ENCODE measurements around the gene NABP1.

The NABP1 gene

GRCh38 chr2:191710411-191710900 lies 32.5 kb downstream of the NABP1 start:
- TF ChIP-seq CTCF (conservative IDR thresholded peaks at IDR 0.05; ENCODE audit: low read depth, low read length): no peak
- H4K20me1 ChIP-seq (ENCODE audit: insufficient read depth): no peaks in the 10 kb centered on the region
- H3K27ac ChIP-seq: no peak overlapping the region
- no peaks in the 10 kb centered on the region for H3K27me3 ChIP-seq (ENCODE audit: insufficient read depth, low read depth)
- no peak overlapping the region for H3K4me3 ChIP-seq (IDR thresholded peaks at IDR 0.05; ENCODE audit: insufficient read depth, low read depth, low read length)
- no peaks in the 10 kb centered on the region for H3K79me2 ChIP-seq (ENCODE audit: insufficient read depth, low read depth)
- no peaks in the 10 kb centered on the region for H3K36me3 ChIP-seq (ENCODE audit: insufficient read depth)
- H3K4me1 ChIP-seq (ENCODE audit: low read depth, poor library complexity, severe bottlenecking): no peaks in the 10 kb centered on the region
- H3K9ac ChIP-seq: no peak overlapping the region
- no peak overlapping the region for H3K4me2 ChIP-seq
- no peak overlapping the region for H2AFZ ChIP-seq (ENCODE audit: low read depth)

- no peak overlapping the region for H3K27ac ChIP-seq
- H3K9ac ChIP-seq: no peak overlapping the region
- H3K79me2 ChIP-seq (ENCODE audit: insufficient read depth, low read depth): no peaks in the 10 kb centered on the region
- no peak for TF ChIP-seq CTCF (conservative IDR thresholded peaks at IDR 0.05; ENCODE audit: low read depth, low read length)
- H3K4me3 ChIP-seq (IDR thresholded peaks at IDR 0.05; ENCODE audit: insufficient read depth, low read depth, low read length): no peak overlapping the region
- H3K36me3 ChIP-seq (ENCODE audit: insufficient read depth): no peaks in the 10 kb centered on the region
- no peak overlapping the region for H3K4me2 ChIP-seq
- H4K20me1 ChIP-seq (ENCODE audit: insufficient read depth): no peaks in the 10 kb centered on the region
- no peaks in the 10 kb centered on the region for H3K27me3 ChIP-seq (ENCODE audit: insufficient read depth, low read depth)
- H2AFZ ChIP-seq (ENCODE audit: low read depth): no peak overlapping the region
- H3K4me1 ChIP-seq (ENCODE audit: low read depth, poor library complexity, severe bottlenecking): no peaks in the 10 kb centered on the region
Observed at GRCh38 chr2:191711621-191712020, 33.7 kb downstream of the NABP1 start.

GRCh38 chr2:191713837-191714236 lies 35.9 kb downstream of the NABP1 start:
- no peak overlapping the region for H3K9ac ChIP-seq
- H2AFZ ChIP-seq (ENCODE audit: low read depth): no peak overlapping the region
- no peak overlapping the region for H3K27ac ChIP-seq
- no peak overlapping the region for H3K4me2 ChIP-seq
- no peaks in the 10 kb centered on the region for H3K4me1 ChIP-seq (ENCODE audit: low read depth, poor library complexity, severe bottlenecking)
- no peak overlapping the region for H3K4me3 ChIP-seq (IDR thresholded peaks at IDR 0.05; ENCODE audit: insufficient read depth, low read depth, low read length)
- TF ChIP-seq CTCF (conservative IDR thresholded peaks at IDR 0.05; ENCODE audit: low read depth, low read length): no peak
- no peaks in the 10 kb centered on the region for H3K27me3 ChIP-seq (ENCODE audit: insufficient read depth, low read depth)
- no peaks in the 10 kb centered on the region for H3K79me2 ChIP-seq (ENCODE audit: insufficient read depth, low read depth)
- no peaks in the 10 kb centered on the region for H3K36me3 ChIP-seq (ENCODE audit: insufficient read depth)
- no peaks in the 10 kb centered on the region for H4K20me1 ChIP-seq (ENCODE audit: insufficient read depth)

GRCh38 chr2:191714925-191715324 lies 37.0 kb downstream of the NABP1 start:
- no peak overlapping the region for H3K4me3 ChIP-seq (IDR thresholded peaks at IDR 0.05; ENCODE audit: insufficient read depth, low read depth, low read length)
- no peaks in the 10 kb centered on the region for H3K4me1 ChIP-seq (ENCODE audit: low read depth, poor library complexity, severe bottlenecking)
- no peak overlapping the region for H3K4me2 ChIP-seq
- no peaks in the 10 kb centered on the region for H3K36me3 ChIP-seq (ENCODE audit: insufficient read depth)
- no peak for TF ChIP-seq CTCF (conservative IDR thresholded peaks at IDR 0.05; ENCODE audit: low read depth, low read length)
- H3K79me2 ChIP-seq (ENCODE audit: insufficient read depth, low read depth): no peaks in the 10 kb centered on the region
- no peaks in the 10 kb centered on the region for H4K20me1 ChIP-seq (ENCODE audit: insufficient read depth)
- H3K27ac ChIP-seq: no peak overlapping the region
- H3K27me3 ChIP-seq (ENCODE audit: insufficient read depth, low read depth): no peaks in the 10 kb centered on the region
- no peak overlapping the region for H2AFZ ChIP-seq (ENCODE audit: low read depth)
- no peak overlapping the region for H3K9ac ChIP-seq
